HepG2 (cell line): ENCODE data around the gene TRIM7. TPM values are rescaled to one million over a fixed set of nuclear protein-coding genes. Genes with fewer than 3 reads are reported as not detected.
A peak's percentile ranks its signal among the peaks of the same experiment; 100 is the strongest.

Experiments
- BRD4 ChIP-seq: sonication (generic); formaldehyde crosslinking; IDR thresholded peaks from 2 replicates; pipeline ENCODE4 v1.4.0; 2020; ENCODE audit warnings: missing genetic modification reagents
- DMAP1 ChIP-seq: IDR thresholded peaks from 2 replicates; pipeline ENCODE4 v1.6.1; 2016
- FOXP1 ChIP-seq, 2 experiments: fragments of 450-650 bp in 1 of 2; IDR thresholded peaks; 2 replicates each; pipeline ENCODE4 v1.6.1; 2017 to 2018; ENCODE audit warnings: antibody characterized with exemption in 1 of 2
- GZF1 ChIP-seq: sonication (generic); formaldehyde crosslinking; IDR thresholded peaks from 2 replicates; pipeline ENCODE4 v1.5.1; 2020; ENCODE audit warnings: mild to moderate bottlenecking, missing genetic modification reagents
- MED13 ChIP-seq: sonication (generic); formaldehyde crosslinking; IDR thresholded peaks from 2 replicates; pipeline ENCODE4 v1.5.0; 2020; ENCODE audit warnings: missing genetic modification reagents
- MTF2 ChIP-seq: sonication (generic); formaldehyde crosslinking; IDR thresholded peaks from 2 replicates; pipeline ENCODE4 v1.5.0; 2020; ENCODE audit warnings: missing genetic modification reagents, borderline replicate concordance
- MYC ChIP-seq: sonication (generic); formaldehyde crosslinking; IDR thresholded peaks from 2 replicates; pipeline ENCODE4 v1.9.0; 2021; ENCODE audit warnings: missing genetic modification reagents, borderline replicate concordance
- NFYC ChIP-seq: IDR thresholded peaks from 2 replicates; pipeline ENCODE4 v1.6.1; 2016; ENCODE audit warnings: missing genetic modification reagents, missing compliant biosample characterization
- PRPF4 ChIP-seq: fragments of 200-400 bp; formaldehyde crosslinking; IDR thresholded peaks from 2 replicates; pipeline ENCODE4 v1.6.1; 2016; ENCODE audit warnings: low read length, low read depth; ENCODE audit not compliant: poor library complexity, severe bottlenecking
- SALL1 ChIP-seq: sonication (generic); formaldehyde crosslinking; IDR thresholded peaks from 2 replicates; pipeline ENCODE4 v1.8.0; 2022; ENCODE audit warnings: mild to moderate bottlenecking, missing genetic modification reagents
- SOX13 ChIP-seq, 3 experiments: fragments of 450-650 bp in 1 of 3; sonication (generic) in 1 of 3; formaldehyde crosslinking in 1 of 3; IDR thresholded peaks in 2 of 3; conservative IDR thresholded peaks in 1 of 3; 2 replicates each; pipeline versions ENCODE4 v1.5.0 to v1.6.1; 2016 to 2020; ENCODE audit warnings: antibody characterized with exemption in 1 of 3, mild to moderate bottlenecking in 1 of 3, missing compliant biosample characterization in 1 of 3, missing genetic modification reagents in 1 of 3, moderate library complexity in 1 of 3
- ZC3H4 ChIP-seq: sonication (generic); formaldehyde crosslinking; IDR thresholded peaks from 2 replicates; pipeline ENCODE4 v1.4.0; 2020; ENCODE audit warnings: missing genetic modification reagents, borderline replicate concordance
- ZNF430 ChIP-seq: sonication (generic); formaldehyde crosslinking; IDR thresholded peaks from 2 replicates; pipeline ENCODE4 v1.9.0; 2021; ENCODE audit warnings: mild to moderate bottlenecking, missing genetic modification reagents
- ZNF503 ChIP-seq: sonication (generic); formaldehyde crosslinking; IDR thresholded peaks from 2 replicates; pipeline ENCODE4 v1.4.0; 2020; ENCODE audit warnings: missing genetic modification reagents
- ZNF589 ChIP-seq: sonication (generic); formaldehyde crosslinking; conservative IDR thresholded peaks from 2 replicates; pipeline ENCODE4 v1.8.0; 2022; ENCODE audit warnings: mild to moderate bottlenecking, moderate library complexity, missing genetic modification reagents
- ZNF607 ChIP-seq: sonication (generic); formaldehyde crosslinking; IDR thresholded peaks from 2 replicates; pipeline ENCODE4 v1.5.1; 2020; ENCODE audit warnings: missing genetic modification reagents, mild to moderate bottlenecking, borderline replicate concordance
- ZNF652 ChIP-seq: IDR thresholded peaks from 2 replicates; pipeline ENCODE4 v1.6.1; 2016; ENCODE audit warnings: low read depth, borderline replicate concordance
- ZNF678 ChIP-seq: sonication (generic); formaldehyde crosslinking; IDR thresholded peaks from 2 replicates; pipeline ENCODE4 v1.4.0; 2020; ENCODE audit warnings: mild to moderate bottlenecking, missing genetic modification reagents
- ZNF800 ChIP-seq: sonication (generic); formaldehyde crosslinking; IDR thresholded peaks from 2 replicates; pipeline ENCODE4 v1.4.0; 2020; ENCODE audit warnings: missing genetic modification reagents
- ZNF839 ChIP-seq: sonication (generic); formaldehyde crosslinking; IDR thresholded peaks from 2 replicates; pipeline ENCODE4 v1.4.0; 2020; ENCODE audit warnings: missing genetic modification reagents, mild to moderate bottlenecking, borderline replicate concordance
- ZSCAN30 ChIP-seq: sonication (generic); formaldehyde crosslinking; IDR thresholded peaks from 2 replicates; pipeline ENCODE4 v1.5.0; 2020; ENCODE audit warnings: mild to moderate bottlenecking, missing genetic modification reagents
- ZSCAN9 ChIP-seq: IDR thresholded peaks from 2 replicates; pipeline ENCODE4 v1.6.1; 2016; ENCODE audit warnings: borderline replicate concordance
- polyA plus RNA-seq, 8 experiments: library from polyadenylated mRNA; depleted of rRNA in 3 of 8; stranded (reverse) in 7 of 8; unstranded in 1 of 8; fragments of >200 nt; fragmentation: Illumina TruSeq in 4 of 8; extraction: Trizol in 4 of 8; gene quantifications; 2 replicates each; pipeline versions ENCODE4 v1.2.1 to v1.2.3, GENCODE V29; 2011 to 2016; ENCODE audit warnings: low read depth in 4 of 8, missing spikeins in 1 of 8, mixed read lengths in 1 of 8; ENCODE audit not compliant: insufficient read depth in 1 of 8
- total RNA-seq, 5 experiments: library from RNA; depleted of rRNA; stranded (reverse); fragments of >200 nt; fragmentation: Illumina TruSeq; extraction: Trizol; gene quantifications; 2 replicates each; pipeline ENCODE4 v1.2.3, GENCODE V29; 2016; ENCODE audit warnings: low read depth in 1 of 5
- TF ChIP-seq, protein P1 (sequence below): sonication (generic); formaldehyde crosslinking; IDR thresholded peaks from 2 replicates; pipeline ENCODE4 v1.8.1; 2022; ENCODE audit warnings: mild to moderate bottlenecking, missing genetic modification reagents
- TF ChIP-seq, protein P2 (sequence below): IDR thresholded peaks from 2 replicates; pipeline ENCODE4 v1.6.1; 2016; ENCODE audit warnings: missing compliant biosample characterization, missing genetic modification reagents, borderline replicate concordance

Gene TRIM7
- total and polyA plus RNA-seq, 2 of the 13 experiments (the other 11 are each of a cell fraction or from before 2014, with no cell fraction given): 0.13 TPM; not detected in 1

DNA sequence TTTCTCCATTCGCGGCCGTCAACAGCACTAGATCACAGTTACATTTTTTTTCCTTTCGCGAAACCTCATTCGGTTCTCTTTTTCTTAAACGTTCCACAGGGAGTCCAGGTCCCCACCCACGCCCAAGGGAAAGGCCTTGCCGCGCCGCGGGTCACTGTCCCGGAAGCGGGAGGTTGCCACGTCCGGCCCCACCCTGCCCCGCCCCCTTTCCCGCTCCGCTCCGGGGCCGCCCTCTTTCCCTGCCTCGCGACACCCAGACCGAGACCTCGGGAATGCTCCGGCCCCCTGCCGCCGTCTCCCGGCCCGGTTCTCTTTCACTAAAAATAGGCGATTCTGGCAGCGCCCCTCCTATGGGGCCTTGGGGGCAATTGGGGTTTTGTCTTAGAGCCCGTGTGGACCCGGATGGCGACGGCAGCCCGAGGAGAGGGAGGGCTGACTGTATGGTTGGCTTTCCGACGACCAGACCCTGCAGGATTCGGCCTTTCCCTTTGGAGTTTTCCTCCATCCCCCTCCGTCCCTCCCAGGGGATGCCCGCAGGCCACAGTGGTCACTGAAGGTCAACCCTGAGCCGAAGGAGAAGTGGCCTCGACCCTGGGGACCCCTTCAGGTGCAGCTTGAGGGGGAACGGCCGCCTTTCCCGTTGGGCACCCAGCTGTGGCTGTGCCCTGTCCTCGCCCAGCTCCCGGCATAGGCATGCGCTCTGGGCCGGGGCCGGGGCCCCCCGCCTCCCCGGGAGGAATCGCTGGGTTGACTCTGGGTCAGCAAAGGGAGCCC, 41.5 kb upstream of the TRIM7 start (continued):
- TF ChIP-seq ZNF503 (CRISPR knock-in tag): no peak; the same call in 1 of the 2 replicates
- TF ChIP-seq, protein P1, sequence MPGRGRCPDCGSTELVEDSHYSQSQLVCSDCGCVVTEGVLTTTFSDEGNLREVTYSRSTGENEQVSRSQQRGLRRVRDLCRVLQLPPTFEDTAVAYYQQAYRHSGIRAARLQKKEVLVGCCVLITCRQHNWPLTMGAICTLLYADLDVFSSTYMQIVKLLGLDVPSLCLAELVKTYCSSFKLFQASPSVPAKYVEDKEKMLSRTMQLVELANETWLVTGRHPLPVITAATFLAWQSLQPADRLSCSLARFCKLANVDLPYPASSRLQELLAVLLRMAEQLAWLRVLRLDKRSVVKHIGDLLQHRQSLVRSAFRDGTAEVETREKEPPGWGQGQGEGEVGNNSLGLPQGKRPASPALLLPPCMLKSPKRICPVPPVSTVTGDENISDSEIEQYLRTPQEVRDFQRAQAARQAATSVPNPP (CRISPR knock-in tag): no peak
- no peak for TF ChIP-seq ZNF589 (CRISPR knock-in tag)
- TF ChIP-seq ZC3H4: no peak
- TF ChIP-seq ZNF430 (CRISPR knock-in tag): no peak
- peak; percentile 29; the same call in 1 of the 2 replicates for TF ChIP-seq ZNF800
- no peak for TF ChIP-seq PRPF4
- TF ChIP-seq ZNF678: 0 out of 2 replicates have a peak, but pooled peaks have one; percentile 44
- no peak; the same call in 1 of the 2 replicates for TF ChIP-seq GZF1 (CRISPR knock-in tag)
- no peak for TF ChIP-seq SOX13 (IDR thresholded peaks at IDR 0.05)
- 0 out of 4 replicates have a peak, but pooled peaks of 1 of the 2 experiments have one; percentile 36 for TF ChIP-seq SOX13 (CRISPR knock-in tag; conservative IDR thresholded peaks at IDR 0.05 in 1 of 2, IDR thresholded peaks at IDR 0.05 in 1 of 2)
- TF ChIP-seq NFYC (CRISPR knock-in tag): no peak
- no peak for TF ChIP-seq ZNF652
- peak; percentile 87; the same call in 1 of the 2 replicates for TF ChIP-seq DMAP1 (CRISPR knock-in tag)
- no peak for TF ChIP-seq ZNF607 (CRISPR knock-in tag)
- TF ChIP-seq MTF2 (CRISPR knock-in tag): no peak
- no peak for TF ChIP-seq BRD4 (CRISPR knock-in tag)
- TF ChIP-seq, protein P2, sequence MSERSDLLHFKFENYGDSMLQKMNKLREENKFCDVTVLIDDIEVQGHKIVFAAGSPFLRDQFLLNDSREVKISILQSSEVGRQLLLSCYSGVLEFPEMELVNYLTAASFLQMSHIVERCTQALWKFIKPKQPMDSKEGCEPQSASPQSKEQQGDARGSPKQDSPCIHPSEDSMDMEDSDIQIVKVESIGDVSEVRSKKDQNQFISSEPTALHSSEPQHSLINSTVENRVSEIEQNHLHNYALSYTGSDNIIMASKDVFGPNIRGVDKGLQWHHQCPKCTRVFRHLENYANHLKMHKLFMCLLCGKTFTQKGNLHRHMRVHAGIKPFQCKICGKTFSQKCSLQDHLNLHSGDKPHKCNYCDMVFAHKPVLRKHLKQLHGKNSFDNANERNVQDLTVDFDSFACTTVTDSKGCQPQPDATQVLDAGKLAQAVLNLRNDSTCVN (CRISPR knock-in tag): no peak; the same call in 1 of the 2 replicates
- peak; percentile 75; the same call in 1 of the 2 replicates for TF ChIP-seq ZSCAN30 (CRISPR knock-in tag)
- no peak for TF ChIP-seq ZSCAN9
- no peak for TF ChIP-seq SALL1 (CRISPR knock-in tag)
- no peak for TF ChIP-seq ZNF839 (CRISPR knock-in tag)
- TF ChIP-seq MYC (CRISPR knock-in tag): peak; percentile 69
- no peak for TF ChIP-seq FOXP1 (IDR thresholded peaks at IDR 0.05)
- TF ChIP-seq FOXP1 (CRISPR knock-in tag; IDR thresholded peaks at IDR 0.05): no peak
- TF ChIP-seq MED13 (CRISPR knock-in tag): peak; percentile 72; the same call in 1 of the 2 replicates
